HPDE6-E6E7 (cell line): ENCODE results near the gene TCIRG1.
"Not testable (repeated sequence)": the region's sequence is repeated elsewhere in the genome, so short reads cannot be mapped to it uniquely, and the experiment has no call there.

Experiments used
- DNase-seq: peaks from one replicate; pipeline ENCODE4 v3.0.0; 2011; ENCODE audit warnings: missing footprints; ENCODE audit errors: extremely low spot score

TCIRG1 gene

DNA sequence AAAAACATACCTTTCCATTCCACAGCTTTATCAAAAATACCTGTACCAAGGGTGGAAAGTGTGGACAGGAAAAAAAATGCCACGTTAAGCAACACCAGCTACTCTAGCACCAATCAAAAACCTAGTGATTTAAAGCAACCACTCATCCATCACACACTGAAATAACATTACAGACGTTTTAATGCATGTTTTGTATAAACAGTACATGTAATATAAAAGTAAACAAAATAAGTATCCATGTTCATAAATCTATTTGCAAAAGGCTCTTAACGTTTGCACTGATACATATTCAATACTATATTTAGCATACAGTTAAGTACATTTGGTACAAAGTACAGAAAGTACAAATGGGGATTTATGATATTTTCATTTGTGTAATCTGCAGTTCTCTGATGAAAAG is 43.7 kb downstream of the TCIRG1 start:
- DNase-seq: no peak

DNA sequence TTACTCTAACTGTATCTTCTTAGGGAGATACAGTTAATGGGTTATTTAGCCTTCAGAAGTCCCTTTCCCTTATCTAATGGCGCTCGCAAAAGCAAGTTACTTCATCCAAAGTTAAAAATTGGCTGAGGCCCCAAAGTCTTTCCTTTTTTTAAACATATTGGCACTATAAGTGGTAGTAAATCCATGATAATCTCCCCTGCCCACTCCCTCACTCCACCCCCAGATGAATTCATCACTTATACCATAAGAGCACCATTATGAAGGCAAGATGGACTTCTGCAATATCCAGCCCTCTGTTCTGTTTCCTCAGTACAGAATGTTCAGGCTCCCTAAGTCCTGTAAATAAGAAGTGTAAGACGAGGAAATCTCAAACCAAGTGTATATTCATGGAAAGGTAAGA is 44.7 kb downstream of the TCIRG1 start:
- DNase-seq: no peak

DNA sequence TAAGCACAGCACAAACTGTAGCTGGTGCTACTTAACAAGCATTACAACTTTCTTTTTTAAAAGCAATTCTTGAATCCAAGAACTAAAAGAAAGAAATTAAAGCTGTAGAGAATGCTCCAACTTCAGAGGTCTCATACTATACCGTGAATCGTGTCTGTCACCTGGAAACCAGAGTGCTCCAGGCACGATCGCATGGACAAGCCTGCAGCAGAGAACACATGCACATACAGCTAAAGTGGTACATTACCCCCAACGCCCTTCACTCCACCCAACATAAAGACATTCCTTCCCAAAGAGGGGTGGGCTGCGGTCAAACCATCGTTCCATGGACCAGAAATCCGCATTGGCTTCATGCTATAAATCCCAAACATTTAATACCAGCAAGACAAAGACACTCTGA is 50.9 kb downstream of the TCIRG1 start:
- DNase-seq: no peak

DNA sequence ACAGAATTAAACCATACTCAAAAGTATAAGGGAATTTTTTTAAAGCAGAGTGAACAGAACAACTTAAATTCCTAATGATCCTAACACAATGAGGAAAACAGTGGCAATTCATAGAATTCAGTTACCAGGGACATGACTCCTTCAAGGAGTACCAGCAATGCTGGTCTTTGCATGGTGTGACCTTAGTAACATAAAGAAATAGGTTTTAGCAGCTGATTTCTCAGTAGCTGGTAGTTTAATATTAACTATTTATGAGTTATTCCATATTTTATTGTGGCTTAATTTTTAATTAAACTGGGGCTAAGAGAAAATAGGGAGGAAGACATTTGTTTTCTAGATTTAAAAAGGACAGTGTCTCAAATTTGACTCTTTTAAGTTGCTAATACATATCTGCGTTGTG is 51.5 kb downstream of the TCIRG1 start:
- DNase-seq: no peak

DNA sequence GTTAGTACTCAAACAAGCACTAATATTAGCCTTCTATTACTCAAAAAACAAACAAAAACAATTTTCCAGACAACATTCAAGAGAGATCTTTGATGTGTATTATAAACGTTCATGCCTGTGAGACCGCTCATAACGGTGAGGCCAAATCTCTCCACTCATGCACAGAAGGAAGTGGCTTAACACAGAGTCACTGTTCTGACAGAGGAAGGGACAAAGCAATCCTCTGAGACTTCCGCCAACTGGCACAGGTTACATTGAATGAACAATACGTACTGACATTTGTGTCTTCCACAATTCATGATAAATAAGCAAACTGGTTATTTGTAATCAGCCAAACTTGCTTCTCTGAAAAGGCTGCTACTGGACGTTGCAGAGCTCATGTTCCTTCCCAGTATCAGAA is 51.9 kb downstream of the TCIRG1 start:
- no peak for DNase-seq

DNA sequence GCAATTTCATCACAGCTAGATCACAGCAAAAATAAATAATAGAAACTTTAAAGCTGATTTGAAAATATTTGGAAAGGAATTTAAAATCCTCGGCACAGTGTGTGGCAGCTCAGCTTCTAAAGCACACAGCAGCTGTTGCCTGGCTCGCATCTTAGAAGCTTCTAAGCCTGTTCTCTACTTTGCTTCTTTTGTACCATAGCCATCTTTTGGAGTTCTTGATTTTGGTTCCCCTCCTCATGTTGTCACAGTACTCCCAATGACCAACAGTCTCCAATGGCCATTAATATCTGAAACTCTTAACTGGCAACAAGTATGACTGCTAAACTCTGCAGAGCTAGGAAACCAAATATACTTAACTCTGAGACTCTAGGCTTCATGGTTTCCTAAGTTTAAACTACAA is 53.6 kb downstream of the TCIRG1 start:
- no peak for DNase-seq

DNA sequence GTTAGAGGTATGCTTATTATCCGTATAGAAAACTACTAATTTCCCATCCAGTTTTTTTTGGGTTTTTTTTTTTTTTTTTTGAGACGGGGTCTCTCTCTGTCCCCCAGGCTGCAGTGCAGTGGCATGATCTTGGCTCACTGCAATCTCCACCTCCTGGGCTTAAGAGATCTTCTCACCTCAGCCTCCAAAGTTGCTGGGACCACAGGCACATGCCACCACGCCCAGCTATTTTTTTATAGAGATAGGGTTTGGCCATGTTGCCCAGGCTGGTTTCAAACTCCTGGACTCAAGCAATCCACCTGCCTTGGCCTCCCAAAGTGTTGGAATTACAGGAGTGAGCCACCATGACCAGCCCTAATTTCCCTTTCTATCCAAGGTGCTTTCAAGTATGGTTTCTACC is 54.1 kb downstream of the TCIRG1 start:
- DNase-seq: not testable (repeated sequence)

DNA sequence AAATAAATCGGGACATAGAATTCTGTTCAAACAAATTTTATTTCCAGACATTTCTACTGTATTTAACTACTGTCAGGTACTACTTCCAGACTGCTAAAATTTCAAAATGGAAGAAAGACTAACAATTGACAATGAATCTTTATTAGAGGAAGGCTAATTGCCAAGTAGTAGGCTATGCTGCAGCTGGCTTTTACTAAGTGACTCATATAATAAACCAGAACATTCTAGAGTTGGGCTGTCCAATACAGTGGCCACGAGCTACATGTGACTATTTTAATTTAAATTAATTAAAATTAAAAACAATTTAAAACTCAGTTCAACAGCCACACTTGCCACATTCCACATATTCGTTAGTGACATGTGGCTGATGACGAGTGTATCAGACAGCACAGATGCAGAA is 54.7 kb downstream of the TCIRG1 start:
- no peak for DNase-seq

DNA sequence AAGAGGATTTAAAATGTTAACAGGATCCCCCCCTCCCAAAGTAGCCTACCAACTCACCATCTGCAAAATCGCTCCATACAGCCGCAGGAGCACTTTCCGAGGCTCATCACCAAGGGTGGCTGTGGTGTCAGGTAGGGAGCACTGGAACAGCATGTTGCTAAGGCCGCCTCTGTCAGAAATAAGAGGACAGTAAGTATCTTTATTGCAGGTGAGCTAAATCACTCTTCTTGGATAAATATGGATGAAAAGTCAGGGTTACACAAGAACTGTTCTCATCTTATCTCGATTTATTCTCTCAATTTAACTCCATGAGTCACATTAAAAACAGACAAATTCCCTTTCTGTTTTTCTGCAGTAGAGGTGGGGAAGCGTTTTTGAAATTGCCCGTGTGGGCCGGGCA is 58.1 kb downstream of the TCIRG1 start:
- no peak for DNase-seq

DNA sequence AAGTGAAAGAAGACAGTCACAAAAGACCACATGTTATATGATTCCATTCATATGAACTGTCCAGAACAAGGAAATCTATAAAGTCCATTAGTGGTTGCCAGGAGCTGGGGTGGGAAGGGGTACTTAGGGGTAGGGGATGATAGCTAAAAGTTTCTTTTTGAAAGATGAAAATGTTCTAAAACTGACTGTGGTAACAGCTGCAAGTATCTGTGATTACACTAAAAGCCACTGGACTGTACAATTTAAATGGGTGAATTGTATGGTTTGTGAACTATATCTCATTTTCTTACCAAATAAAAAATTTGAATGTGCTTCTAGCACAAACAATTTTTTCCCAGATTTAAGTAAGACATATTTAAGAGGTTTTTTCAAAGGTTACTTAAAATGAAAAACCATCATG is 60.2 kb downstream of the TCIRG1 start:
- DNase-seq: no peak

DNA sequence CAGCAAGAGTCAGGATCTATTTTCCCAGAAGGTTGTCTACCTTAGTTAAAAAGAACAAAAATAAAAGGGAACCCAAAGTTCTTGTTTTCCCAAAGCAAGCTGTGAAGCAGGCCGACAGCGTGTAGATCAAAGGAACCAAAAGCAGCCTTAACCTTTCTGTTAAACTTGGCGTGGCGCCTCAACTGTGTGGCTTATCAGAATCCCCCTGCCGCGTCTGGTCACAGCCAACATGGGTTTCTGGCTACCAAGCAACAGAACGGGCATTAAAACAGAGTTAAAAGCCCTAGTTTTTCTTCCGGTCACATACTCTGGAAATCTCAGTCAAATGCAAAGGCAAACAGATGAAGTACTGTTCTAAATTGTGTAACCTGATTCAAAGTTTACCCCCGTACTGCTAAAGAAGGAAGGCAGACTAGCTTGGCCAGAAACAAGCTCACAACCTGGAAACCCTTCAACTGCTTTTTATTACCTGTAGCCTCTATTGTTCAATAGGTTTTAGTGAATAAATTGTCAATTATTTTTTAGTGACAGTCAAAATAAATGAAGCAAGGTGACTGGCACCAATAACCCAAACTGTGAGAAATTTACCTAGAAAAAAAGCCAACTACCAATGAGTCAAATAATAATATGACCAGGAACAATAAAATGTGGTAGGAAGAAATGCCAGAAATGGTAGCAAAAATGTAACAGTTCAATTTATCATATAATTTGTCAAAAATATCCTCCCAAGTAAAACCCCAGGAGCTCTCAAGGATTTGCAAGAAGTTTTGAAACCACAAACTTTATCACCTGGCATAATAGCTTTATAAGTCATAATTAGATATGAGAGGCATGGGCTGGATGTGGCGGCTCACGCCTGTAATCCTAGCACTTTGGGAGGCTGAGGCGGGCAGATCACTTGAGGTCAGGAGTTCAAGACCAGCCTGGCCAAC is 60.9 kb downstream of the TCIRG1 start:
- DNase-seq: no peak
